ENCODE measurements around the gene PRKAR1A.
A peak's percentile ranks its signal among the peaks of the same experiment; 100 is the strongest.

PRKAR1A gene

GRCh38 chr17:68512247-68512959 is at the start of gene PRKAR1A:
TSS of gene PRKAR1A (plus strand) at chr17:68512430. CDS start at chr17:68515400, 2,970 bp downstream.
- H3K4me3 ChIP-seq (ENCODE audit: low read depth, low read length) = peak within 1 kb of the TSS; percentile 87
- in situ Hi-C loops (cut with HindIII; ENCODE audit: low sequenced_read_pairs) = no loop called here
- TF ChIP-seq, protein P1, sequence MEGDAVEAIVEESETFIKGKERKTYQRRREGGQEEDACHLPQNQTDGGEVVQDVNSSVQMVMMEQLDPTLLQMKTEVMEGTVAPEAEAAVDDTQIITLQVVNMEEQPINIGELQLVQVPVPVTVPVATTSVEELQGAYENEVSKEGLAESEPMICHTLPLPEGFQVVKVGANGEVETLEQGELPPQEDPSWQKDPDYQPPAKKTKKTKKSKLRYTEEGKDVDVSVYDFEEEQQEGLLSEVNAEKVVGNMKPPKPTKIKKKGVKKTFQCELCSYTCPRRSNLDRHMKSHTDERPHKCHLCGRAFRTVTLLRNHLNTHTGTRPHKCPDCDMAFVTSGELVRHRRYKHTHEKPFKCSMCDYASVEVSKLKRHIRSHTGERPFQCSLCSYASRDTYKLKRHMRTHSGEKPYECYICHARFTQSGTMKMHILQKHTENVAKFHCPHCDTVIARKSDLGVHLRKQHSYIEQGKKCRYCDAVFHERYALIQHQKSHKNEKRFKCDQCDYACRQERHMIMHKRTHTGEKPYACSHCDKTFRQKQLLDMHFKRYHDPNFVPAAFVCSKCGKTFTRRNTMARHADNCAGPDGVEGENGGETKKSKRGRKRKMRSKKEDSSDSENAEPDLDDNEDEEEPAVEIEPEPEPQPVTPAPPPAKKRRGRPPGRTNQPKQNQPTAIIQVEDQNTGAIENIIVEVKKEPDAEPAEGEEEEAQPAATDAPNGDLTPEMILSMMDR (IDR thresholded peaks at IDR 0.05; ENCODE audit: low read depth, low read length) = no peak
- peak; percentile 95 for DNase-seq (ENCODE audit: low read depth, low spot score)

GRCh38 chr17:68463211-68464019 is 48.8 kb upstream of the PRKAR1A start:
- TF ChIP-seq, protein P1 (IDR thresholded peaks at IDR 0.05; ENCODE audit: low read depth, low read length) = no peak
- DNase-seq (ENCODE audit: low read depth, low spot score) = no peak
- no peak overlapping the region for H3K4me3 ChIP-seq (ENCODE audit: low read depth, low read length)
- in situ Hi-C loops (cut with HindIII; ENCODE audit: low sequenced_read_pairs) = no loop called here

- H3K4me3 ChIP-seq (ENCODE audit: low read depth, low read length) = no peak overlapping the region
- in situ Hi-C loops (cut with HindIII; ENCODE audit: low sequenced_read_pairs) = no loop called here
- TF ChIP-seq, protein P1 (IDR thresholded peaks at IDR 0.05; ENCODE audit: low read depth, low read length) = no peak
- peak; percentile 26 for DNase-seq (ENCODE audit: low read depth, low spot score)
These were observed 43.9 kb upstream of the PRKAR1A start for GRCh38 chr17:68468334-68468733.

GRCh38 chr17:68468788-68469187 is 43.4 kb upstream of the PRKAR1A start:
- TF ChIP-seq, protein P1 (IDR thresholded peaks at IDR 0.05; ENCODE audit: low read depth, low read length) = no peak
- no peak overlapping the region for H3K4me3 ChIP-seq (ENCODE audit: low read depth, low read length)
- DNase-seq (ENCODE audit: low read depth, low spot score) = peak; percentile 3
- in situ Hi-C loops (cut with HindIII; ENCODE audit: low sequenced_read_pairs) = no loop called here

DNA sequence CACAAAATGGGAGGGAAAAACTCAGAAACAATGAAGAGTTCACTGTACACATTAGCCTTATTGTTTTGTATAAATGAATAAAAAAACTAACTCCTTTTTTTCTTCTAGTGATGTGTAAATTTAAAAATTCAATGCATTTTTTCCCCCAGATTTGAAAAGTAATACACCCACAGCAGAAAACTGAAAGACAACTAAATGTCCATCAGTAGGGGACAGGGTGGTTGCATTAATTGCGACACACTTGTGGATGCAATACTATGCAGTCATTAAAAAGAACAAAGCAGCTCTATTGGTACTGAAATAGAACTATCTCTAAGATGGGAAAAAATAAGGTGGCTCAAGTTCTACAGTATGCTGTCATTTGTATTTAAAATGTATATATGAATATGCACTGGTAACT is 41.3 kb upstream of the PRKAR1A start:
- TF ChIP-seq, protein P1 (IDR thresholded peaks at IDR 0.05; ENCODE audit: low read depth, low read length) = no peak
- in situ Hi-C loops (cut with HindIII; ENCODE audit: low sequenced_read_pairs) = no loop called here
- H3K4me3 ChIP-seq (ENCODE audit: low read depth, low read length) = no peak overlapping the region
- DNase-seq (ENCODE audit: low read depth, low spot score) = no peak

- DNase-seq (ENCODE audit: low read depth, low spot score) = no peak
- TF ChIP-seq, protein P1 (IDR thresholded peaks at IDR 0.05; ENCODE audit: low read depth, low read length) = no peak
- no peak overlapping the region for H3K4me3 ChIP-seq (ENCODE audit: low read depth, low read length)
- in situ Hi-C loops (cut with HindIII; ENCODE audit: low sequenced_read_pairs) = no loop called here
These were observed 31.3 kb upstream of the PRKAR1A start for GRCh38 chr17:68480885-68481284.
